HEK293 (cell line): Measurements from ENCODE around the gene E4F1.

Experiments used
- CTCF ChIA-PET: fragments of 350-600 bp; formaldehyde crosslinking; extraction: SDS; loops from one replicate; lab custom pipeline; 2021; ENCODE audit warnings: antibody characterized with exemption; lab: Yijun Ruan, JAX
- POLR2A ChIA-PET: fragments of 300-600 bp; formaldehyde crosslinking; extraction: SDS; loops from one replicate; lab custom pipeline; 2020; ENCODE audit warnings: antibody characterized with exemption, inconsistent platforms; lab: Yijun Ruan, JAX
- H3K27ac ChIP-seq: fragments of 200-500 bp; sonication (Bioruptor generic); 2 replicates; pipeline ENCODE4 v1.5.1; 2014; ENCODE audit warnings: low read depth, low read length, control low read depth, inconsistent platforms; ENCODE audit errors: extremely low read depth
- H3K36me3 ChIP-seq, 2 experiments: fragments of 200-500 bp in 1 of 2; sonication (Bioruptor generic) in 1 of 2; 1 replicate in 1 of 2; 2 replicates in 1 of 2; pipeline ENCODE4 v1.5.1; 2014 to 2017; ENCODE audit warnings: inconsistent platforms in 2 of 2, low read length in 2 of 2; ENCODE audit not compliant: control insufficient read depth in 2 of 2, insufficient read depth in 1 of 2
- H3K4me1 ChIP-seq: fragments of 200-500 bp; sonication (Bioruptor generic); 2 replicates; pipeline ENCODE4 v1.5.1; 2014; ENCODE audit warnings: mild to moderate bottlenecking, low read length, inconsistent platforms; ENCODE audit not compliant: control insufficient read depth, insufficient read depth
- H3K4me3 ChIP-seq: 2 replicates; pipeline ENCODE4 v1.5.1; 2011; ENCODE audit warnings: low read depth, mild to moderate bottlenecking, control low read depth, low read length, moderate library complexity
- H3K9me3 ChIP-seq: fragments of 200-500 bp; sonication (Bioruptor generic); 2 replicates; pipeline ENCODE4 v1.5.1; 2014; ENCODE audit warnings: low read depth, low read length, inconsistent platforms; ENCODE audit not compliant: control insufficient read depth, insufficient read depth
- BCL11A ChIP-seq: fragments of 450-650 bp; formaldehyde crosslinking; IDR thresholded peaks from 2 replicates; pipeline ENCODE4 v1.5.1; 2016; ENCODE audit warnings: low read depth, missing biosample characterization, missing genetic modification characterization
- FEZF1 ChIP-seq: fragments of 450-650 bp; formaldehyde crosslinking; IDR thresholded peaks from 2 replicates; pipeline ENCODE4 v1.5.1; 2016; ENCODE audit warnings: missing biosample characterization, missing genetic modification characterization
- GLIS1 ChIP-seq: fragments of 450-650 bp; formaldehyde crosslinking; IDR thresholded peaks from 2 replicates; pipeline ENCODE4 v1.5.1; 2016; ENCODE audit warnings: missing biosample characterization, missing genetic modification characterization
- HIC1 ChIP-seq: fragments of 450-650 bp; formaldehyde crosslinking; IDR thresholded peaks from 2 replicates; pipeline ENCODE4 v1.5.1; 2016; ENCODE audit warnings: missing biosample characterization, missing genetic modification characterization
- KLF17 ChIP-seq: fragments of 450-650 bp; formaldehyde crosslinking; IDR thresholded peaks from 2 replicates; pipeline ENCODE4 v1.5.1; 2016; ENCODE audit warnings: missing biosample characterization, missing genetic modification characterization
- KLF9 ChIP-seq: fragments of 450-650 bp; formaldehyde crosslinking; IDR thresholded peaks from 2 replicates; pipeline ENCODE4 v1.5.1; 2016; ENCODE audit warnings: missing biosample characterization, missing genetic modification characterization, low read depth
- TCF7L2 ChIP-seq: IDR thresholded peaks from 2 replicates; pipeline ENCODE4 v1.6.1; 2011; ENCODE audit warnings: low read depth, mild to moderate bottlenecking, inconsistent platforms, low read length, moderate library complexity, borderline replicate concordance
- ZBTB1 ChIP-seq: fragments of 450-650 bp; formaldehyde crosslinking; IDR thresholded peaks from 2 replicates; pipeline ENCODE4 v1.5.1; 2016; ENCODE audit warnings: missing biosample characterization, missing genetic modification characterization
- ZNF274 ChIP-seq, 2 experiments: fragments of 200-500 bp in 1 of 2; fragments of 450-650 bp in 1 of 2; sonication (Bioruptor generic) in 1 of 2; formaldehyde crosslinking in 1 of 2; IDR thresholded peaks; 2 replicates each; pipeline versions ENCODE4 v1.5.1 to v1.6.1; 2014 to 2016; ENCODE audit warnings: borderline replicate concordance in 1 of 2, inconsistent platforms in 1 of 2, low read length in 1 of 2, missing biosample characterization in 1 of 2, missing genetic modification characterization in 1 of 2
- ZNF621 ChIP-seq: fragments of 450-650 bp; formaldehyde crosslinking; IDR thresholded peaks from 2 replicates; pipeline ENCODE4 v1.5.1; 2017; ENCODE audit warnings: missing biosample characterization, missing genetic modification characterization
- ZNF623 ChIP-seq: fragments of 450-650 bp; formaldehyde crosslinking; IDR thresholded peaks from 2 replicates; pipeline ENCODE4 v1.5.1; 2016; ENCODE audit warnings: missing biosample characterization, missing genetic modification characterization
- ZNF629 ChIP-seq: fragments of 450-650 bp; formaldehyde crosslinking; IDR thresholded peaks from 2 replicates; pipeline ENCODE4 v1.5.1; 2017; ENCODE audit warnings: missing biosample characterization, missing genetic modification characterization
- ZNF704 ChIP-seq: fragments of 450-650 bp; formaldehyde crosslinking; IDR thresholded peaks from 2 replicates; pipeline ENCODE4 v1.5.1; 2016; ENCODE audit warnings: missing biosample characterization, missing genetic modification characterization
- ZSCAN23 ChIP-seq: fragments of 450-650 bp; formaldehyde crosslinking; IDR thresholded peaks from 2 replicates; pipeline ENCODE4 v1.5.1; 2016; ENCODE audit warnings: missing biosample characterization, missing genetic modification characterization
- ZSCAN5A ChIP-seq: fragments of 450-650 bp; formaldehyde crosslinking; IDR thresholded peaks from 2 replicates; pipeline ENCODE4 v1.5.1; 2016; ENCODE audit warnings: missing biosample characterization, missing genetic modification characterization
- TF ChIP-seq, protein P1 (sequence below): sonication (generic); formaldehyde crosslinking; IDR thresholded peaks from 2 replicates; pipeline ENCODE4 v1.8.1; 2022; ENCODE audit warnings: mild to moderate bottlenecking, moderate library complexity, missing genetic modification reagents

The E4F1 gene

GRCh38 chr16:2174396-2175131 lies 48.8 kb upstream of the E4F1 start:
- POLR2A ChIA-PET: interaction anchor here (1.6 to 2.7 kb wide), 2 partner anchors 19 to 40 kb away, joined by 5 to 18 read pairs; partner anchors contain the start of genes PGP and TRAF7
- CTCF ChIA-PET: no interaction called here

DNA sequence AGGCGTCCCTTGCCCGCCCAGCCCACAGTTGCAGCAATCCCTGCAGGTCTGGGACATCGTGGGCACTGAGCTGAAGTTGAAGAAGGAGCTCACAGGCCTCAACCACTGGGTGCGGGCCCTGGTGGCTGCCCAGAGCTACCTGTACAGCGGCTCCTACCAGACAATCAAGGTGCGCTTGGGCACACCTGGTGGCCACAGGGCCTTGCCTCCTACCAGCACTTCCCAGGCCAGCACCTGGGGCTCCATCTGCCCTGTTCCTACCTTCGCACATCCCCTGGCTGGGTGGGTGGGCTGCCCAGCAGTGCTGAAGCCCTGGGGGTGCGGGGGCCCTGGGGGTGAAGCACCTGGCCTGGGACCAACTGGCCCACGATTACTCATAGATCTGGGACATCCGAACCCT lies 47.9 kb upstream of the E4F1 start:
- H3K4me3 ChIP-seq: no peak overlapping the region
- CTCF ChIA-PET: no interaction called here
- H3K4me1 ChIP-seq: no peaks in the 10 kb centered on the region
- peaks cover 0 to 60% of the 10 kb centered on the region in 2 experiments; a peak in 1 of 3 replicates for H3K36me3 ChIP-seq
- H3K27ac ChIP-seq: no peak overlapping the region
- peak; percentile 56; the same call in 1 of the 2 replicates for TF ChIP-seq ZNF623 (tag by site-specific recombination)
- no peak for TF ChIP-seq BCL11A (tag by site-specific recombination)
- TF ChIP-seq, protein P1, sequence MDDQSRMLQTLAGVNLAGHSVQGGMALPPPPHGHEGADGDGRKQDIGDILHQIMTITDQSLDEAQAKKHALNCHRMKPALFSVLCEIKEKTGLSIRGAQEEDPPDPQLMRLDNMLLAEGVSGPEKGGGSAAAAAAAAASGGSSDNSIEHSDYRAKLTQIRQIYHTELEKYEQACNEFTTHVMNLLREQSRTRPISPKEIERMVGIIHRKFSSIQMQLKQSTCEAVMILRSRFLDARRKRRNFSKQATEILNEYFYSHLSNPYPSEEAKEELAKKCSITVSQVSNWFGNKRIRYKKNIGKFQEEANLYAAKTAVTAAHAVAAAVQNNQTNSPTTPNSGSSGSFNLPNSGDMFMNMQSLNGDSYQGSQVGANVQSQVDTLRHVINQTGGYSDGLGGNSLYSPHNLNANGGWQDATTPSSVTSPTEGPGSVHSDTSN (CRISPR knock-in tag): 0 out of 2 replicates have a peak, but pooled peaks have one; percentile 2
- TF ChIP-seq, all 188 proteins: peak for 2
- POLR2A ChIA-PET: interaction anchor here (2.7 kb wide), 1 partner anchor 20 kb away, joined by 18 read pairs; the partner anchor contains the start of gene TRAF7
- H3K9me3 ChIP-seq: no peaks in the 10 kb centered on the region

More at GRCh38 chr16:2174396-2175131, 48.8 kb upstream of the E4F1 start:
- Histone ChIP-seq H3K4me3 (no peak overlapping the region), H3K36me3 (peaks cover 0 to 60% of the 10 kb centered on the region in 2 experiments; a peak in 1 of 3 replicates), H3K9me3 (no peaks in the 10 kb centered on the region), H3K27ac (no peak overlapping the region), H3K4me1 (no peaks in the 10 kb centered on the region)
- TF ChIP-seq GLIS1 (tag by site-specific recombination) (no peak), FEZF1 (tag by site-specific recombination) (peak; percentile 73)

DNA sequence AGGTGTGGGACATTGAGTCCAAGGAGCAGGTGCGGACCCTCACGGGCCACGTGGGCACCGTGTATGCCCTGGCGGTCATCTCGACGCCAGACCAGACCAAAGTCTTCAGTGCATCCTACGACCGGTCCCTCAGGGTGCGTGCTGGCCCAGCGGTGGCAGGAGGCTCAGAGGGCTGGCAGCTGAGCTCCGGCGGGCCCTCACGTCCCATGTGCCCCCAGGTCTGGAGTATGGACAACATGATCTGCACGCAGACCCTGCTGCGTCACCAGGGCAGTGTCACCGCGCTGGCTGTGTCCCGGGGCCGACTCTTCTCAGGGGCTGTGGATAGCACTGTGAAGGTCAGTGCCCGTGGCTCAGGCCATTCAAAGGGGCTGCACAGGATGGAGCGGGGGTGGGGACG lies 47.3 kb upstream of the E4F1 start:
- POLR2A ChIA-PET: interaction anchor here (2.7 kb wide), 1 partner anchor 21 kb away, joined by 18 read pairs; the partner anchor contains the start of gene TRAF7
- Histone ChIP-seq H3K9me3 (no peaks in the 10 kb centered on the region), H3K4me1 (no peaks in the 10 kb centered on the region), H3K36me3 (peaks cover 0 to 60% of the 10 kb centered on the region in 2 experiments; a peak in 1 of 3 replicates), H3K4me3 (no peak overlapping the region), H3K27ac (no peak overlapping the region)
- CTCF ChIA-PET: no interaction called here
- TF ChIP-seq ZNF274 (IDR thresholded peaks at IDR 0.05; ENCODE audit: low read length) (no peak), ZNF274 (tag by site-specific recombination; IDR thresholded peaks at IDR 0.05; ENCODE audit: borderline replicate concordance) (no peak), HIC1 (tag by site-specific recombination) (no peak), ZSCAN5A (tag by site-specific recombination) (no peak), ZBTB1 (tag by site-specific recombination) (no peak), ZNF629 (tag by site-specific recombination) (no peak), KLF17 (no peak), ZSCAN23 (tag by site-specific recombination) (no peak), ZNF704 (tag by site-specific recombination) (no peak), TCF7L2 (no peak), KLF9 (tag by site-specific recombination) (no peak), ZNF621 (tag by site-specific recombination) (no peak)
- TF ChIP-seq, protein P1 (CRISPR knock-in tag): 0 out of 2 replicates have a peak, but pooled peaks have one; percentile 10
